ENCODE data around the gene FAM169A.

- no peak for TF ChIP-seq CTCF (conservative IDR thresholded peaks at IDR 0.05; ENCODE audit: low read depth, low read length)
- TF ChIP-seq EZH2 (IDR thresholded peaks at IDR 0.05; ENCODE audit: low read length, unreplicated experiment) = no peak
Measured at GRCh38 chr5:74765201-74765600, 101.0 kb downstream of the FAM169A start.
